Ascending aorta (tissue), 2 donors: ENCODE measurements around the gene APBB2. TPM values are rescaled to one million over a fixed set of nuclear protein-coding genes. Genes with fewer than 3 reads are reported as not detected.
"Not testable (repeated sequence)": the region's sequence is repeated elsewhere in the genome, so short reads cannot be mapped to it uniquely, and the experiment has no call there.

Experiments used
- DNase-seq, 2 donors: peaks; one replicate each; pipeline ENCODE4 v3.0.0-alpha.2; 2019; ENCODE audit warnings: low spot score in 2 of 2
- H3K27ac ChIP-seq, 2 donors: fragments of 200-600 bp; sonication (generic); one replicate each; pipeline ENCODE4 v1.5.1; 2016 to 2017; ENCODE audit warnings: mild to moderate bottlenecking in 1 of 2
- H3K27me3 ChIP-seq: fragments of 200-600 bp; sonication (generic); one replicate; pipeline ENCODE4 v1.5.1; 2017
- H3K36me3 ChIP-seq, 2 donors: fragments of 200-600 bp; sonication (generic); one replicate each; pipeline ENCODE4 v1.5.1; 2016
- H3K4me1 ChIP-seq, 2 donors: fragments of 200-600 bp; sonication (generic); one replicate each; pipeline ENCODE4 v1.5.1; 2016 to 2017; ENCODE audit warnings: mild to moderate bottlenecking in 1 of 2
- H3K4me3 ChIP-seq, 2 donors: fragments of 200-600 bp; sonication (generic); one replicate each; pipeline ENCODE4 v1.5.1; 2016 to 2017; ENCODE audit warnings: mild to moderate bottlenecking in 1 of 2
- H3K9me3 ChIP-seq, 2 donors: fragments of 200-600 bp; sonication (generic); one replicate each; pipeline ENCODE4 v1.5.1; 2016
- CTCF ChIP-seq, 3 experiments: fragments of 200-600 bp in 2 of 3; fragments of 450-650 bp in 1 of 3; sonication (generic) in 2 of 3; IDR thresholded peaks; one replicate each; pipeline ENCODE4 v1.5.1; 2016 to 2019; ENCODE audit warnings: antibody characterized with exemption in 3 of 3, mild to moderate bottlenecking in 1 of 3, moderate library complexity in 1 of 3
- intact Hi-C: fragments of 100-400 bp; cut with DNase I; formaldehyde crosslinking; loops from one replicate; pipeline ENCODE4 v1.15.1; 2023
- total RNA-seq: library from RNA; depleted of rRNA; stranded (reverse); fragments of >200 nt; gene quantifications from one replicate; pipeline ENCODE4 v1.1.0, GENCODE V29; 2016

Gene APBB2
- total RNA-seq, 1 donor from 2014 or later: 51.4 TPM

GRCh38 chr4:41009411-41009810 is 204.9 kb downstream of the APBB2 start:
- no peak overlapping the region for H3K4me3 ChIP-seq
- H3K27ac ChIP-seq: peak overlapping the region in 1 of 2 donors; percentile 49
- TF ChIP-seq CTCF (IDR thresholded peaks at IDR 0.05): no peak
- H3K27me3 ChIP-seq: no peaks in the 10 kb centered on the region
- no peak for DNase-seq
- no peaks in the 10 kb centered on the region for H3K9me3 ChIP-seq
- peaks cover 0 to 7% of the 10 kb centered on the region in 2 donors for H3K36me3 ChIP-seq
- intact Hi-C loops: no loop called here
- peaks cover 0 to 9% of the 10 kb centered on the region in 2 donors for H3K4me1 ChIP-seq

DNA sequence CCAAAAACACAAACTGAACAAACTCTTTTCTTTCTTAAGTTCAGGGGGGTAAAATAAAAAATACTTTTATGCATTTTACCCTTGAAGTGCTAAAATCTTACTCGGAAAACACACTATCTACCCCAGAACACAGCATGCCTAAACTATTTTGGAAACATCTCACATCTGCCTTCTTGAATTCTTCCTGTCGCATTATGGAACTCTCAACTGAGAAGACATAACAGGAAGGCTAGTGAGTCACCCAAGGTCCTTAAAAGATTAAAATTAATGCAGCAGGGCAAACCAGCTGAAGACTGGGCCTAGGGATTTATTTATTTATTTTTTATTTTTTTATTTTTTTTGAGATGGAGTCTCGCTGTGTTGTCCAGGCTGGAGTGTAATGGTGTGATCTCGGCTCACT is 208.2 kb downstream of the APBB2 start:
- Histone ChIP-seq H3K27me3 (no peaks in the 10 kb centered on the region), H3K9me3 (no peaks in the 10 kb centered on the region), H3K36me3 (no peaks in the 10 kb centered on the region), H3K4me3 (no peak overlapping the region), H3K27ac (no peak overlapping the region), H3K4me1 (peaks cover 0 to 7% of the 10 kb centered on the region in 2 donors)
- intact Hi-C loops: no loop called here
- DNase-seq: no peak
- TF ChIP-seq CTCF (IDR thresholded peaks at IDR 0.05): no peak

DNA sequence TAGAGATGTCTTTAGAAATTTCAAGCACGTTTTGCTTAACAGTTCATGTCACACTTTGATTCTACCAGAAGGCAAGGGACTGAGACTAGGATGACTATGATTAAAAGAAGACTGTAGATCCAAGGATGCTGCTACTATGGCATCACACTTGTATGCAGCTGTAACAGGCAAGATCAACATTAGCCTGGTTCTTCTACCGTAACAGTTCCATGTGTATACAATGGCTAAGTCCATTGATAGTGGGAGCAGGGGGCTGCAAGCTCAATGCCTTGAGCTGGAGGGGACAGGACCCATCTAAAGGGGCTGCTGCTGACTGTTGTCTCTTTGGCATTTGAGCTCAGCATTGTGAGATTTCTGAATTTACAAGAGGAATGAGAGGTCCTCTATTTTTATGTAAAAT is 212.0 kb downstream of the APBB2 start:
- Histone ChIP-seq H3K4me3 (no peak overlapping the region), H3K27me3 (no peaks in the 10 kb centered on the region), H3K4me1 (no peaks in the 10 kb centered on the region), H3K27ac (no peak overlapping the region), H3K9me3 (no peaks in the 10 kb centered on the region), H3K36me3 (no peaks in the 10 kb centered on the region)
- no peak for TF ChIP-seq CTCF (IDR thresholded peaks at IDR 0.05)
- DNase-seq: no peak
- intact Hi-C loops: no loop called here

- Histone ChIP-seq H3K27me3 (no peaks in the 10 kb centered on the region), H3K4me3 (no peak overlapping the region), H3K36me3 (no peaks in the 10 kb centered on the region), H3K9me3 (no peaks in the 10 kb centered on the region), H3K27ac (no peak overlapping the region), H3K4me1 (no peaks in the 10 kb centered on the region)
- no peak for TF ChIP-seq CTCF (IDR thresholded peaks at IDR 0.05)
- intact Hi-C loops: no loop called here
- DNase-seq: no peak
These were observed 214.0 kb downstream of the APBB2 start for GRCh38 chr4:41000356-41000755.

DNA sequence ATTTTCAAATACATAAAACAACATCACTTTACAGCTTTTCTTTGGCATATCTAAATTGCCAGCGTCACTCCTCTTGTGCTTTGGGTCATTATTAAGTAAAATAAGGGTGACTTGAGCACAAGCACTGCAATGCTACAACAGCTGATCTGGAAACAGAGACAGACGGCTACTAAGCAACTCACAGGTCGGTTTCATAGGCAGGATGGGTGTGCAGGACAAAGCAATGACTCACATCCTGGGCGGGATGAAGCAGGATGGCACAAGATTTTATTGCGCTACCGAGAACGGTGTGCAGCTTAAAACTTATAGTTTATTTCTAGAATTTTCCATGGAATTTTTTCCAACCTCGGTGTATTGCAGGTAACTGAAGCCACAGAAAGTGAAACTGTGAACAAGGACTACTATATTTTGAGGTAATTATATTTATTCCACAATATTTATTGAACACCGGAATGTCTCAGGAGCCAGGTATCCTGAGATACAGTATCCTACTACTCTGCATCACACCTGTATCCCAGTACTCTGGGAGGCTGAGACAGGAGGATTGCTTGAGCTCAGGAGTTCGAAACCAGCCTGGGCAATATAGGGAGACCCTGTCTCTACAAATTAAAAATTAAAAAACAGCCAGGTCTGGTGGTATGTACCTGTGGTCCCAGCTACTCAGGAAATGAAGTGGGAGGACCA is 215.5 kb downstream of the APBB2 start:
- Histone ChIP-seq H3K36me3 (no peaks in the 10 kb centered on the region), H3K27ac (no peak overlapping the region), H3K27me3 (no peaks in the 10 kb centered on the region), H3K9me3 (no peaks in the 10 kb centered on the region), H3K4me3 (no peak overlapping the region), H3K4me1 (peaks cover 0 to 5% of the 10 kb centered on the region in 2 donors)
- intact Hi-C loops: no loop called here
- TF ChIP-seq CTCF (IDR thresholded peaks at IDR 0.05): no peak
- DNase-seq: no peak

DNA sequence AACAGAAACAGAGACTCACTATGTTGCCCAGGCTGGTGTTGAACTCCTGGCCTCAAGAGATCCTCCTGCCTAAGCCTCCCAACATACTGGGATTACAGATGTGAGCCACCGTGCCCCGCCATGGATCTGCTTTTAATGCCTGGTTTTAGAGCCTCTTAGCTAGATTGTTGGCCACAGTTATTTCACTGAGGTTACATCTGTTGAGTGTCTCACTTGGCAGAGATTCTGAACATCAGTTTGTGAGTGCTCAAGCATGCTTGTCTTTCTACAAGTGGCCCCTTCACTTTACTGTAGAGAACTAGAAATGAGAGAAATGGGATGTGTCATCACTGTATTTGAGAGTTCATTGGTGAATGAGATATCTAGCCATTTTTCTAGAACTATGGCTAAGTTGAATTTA is 218.5 kb downstream of the APBB2 start:
- no peaks in the 10 kb centered on the region for H3K9me3 ChIP-seq
- no peak for TF ChIP-seq CTCF (IDR thresholded peaks at IDR 0.05)
- no peak overlapping the region for H3K4me3 ChIP-seq
- peaks cover 0 to 8% of the 10 kb centered on the region in 2 donors for H3K4me1 ChIP-seq
- H3K27ac ChIP-seq: no peak overlapping the region
- intact Hi-C loops: no loop called here
- H3K27me3 ChIP-seq: no peaks in the 10 kb centered on the region
- DNase-seq: no peak
- no peaks in the 10 kb centered on the region for H3K36me3 ChIP-seq

GRCh38 chr4:40994321-40994720 is 220.0 kb downstream of the APBB2 start:
- peak overlapping the region in 1 of 2 donors; percentile 14 for H3K27ac ChIP-seq
- H3K4me1 ChIP-seq, H3K36me3 ChIP-seq, H3K9me3 ChIP-seq, intact Hi-C loops, H3K4me3 ChIP-seq, DNase-seq, H3K27me3 ChIP-seq: not testable (repeated sequence)

- H3K9me3 ChIP-seq, H3K27me3 ChIP-seq, H3K4me1 ChIP-seq, H3K4me3 ChIP-seq, H3K36me3 ChIP-seq, DNase-seq, intact Hi-C loops: not testable (repeated sequence)
- H3K27ac ChIP-seq: peak overlapping the region; percentile 0 to 5
These were observed 221.0 kb downstream of the APBB2 start for GRCh38 chr4:40993296-40993693.
